ENCODE data around the gene USP32. TPM values are rescaled to one million over a fixed set of nuclear protein-coding genes. Genes with fewer than 3 reads are reported as not detected.
"Not testable (repeated sequence)": the region's sequence is repeated elsewhere in the genome, so short reads cannot be mapped to it uniquely, and the experiment has no call there.

USP32 gene
- total and polyA plus RNA-seq, 12 donors = 22.0 to 99.3 (median 54.4) TPM

- no peak for DNase-seq
- Histone ChIP-seq H3K9me3 (replicated peaks in 1 of 3) (no peaks in the 10 kb centered on the region), H3K27me3 (no peaks in the 10 kb centered on the region), H3K27ac (no peak overlapping the region), H3K36me3 (replicated peaks in 1 of 2) (peaks cover 0 to 2% of the 10 kb centered on the region in 2 donors), H3K4me1 (replicated peaks in 1 of 2) (peaks cover 3% of the 10 kb centered on the region in 2 donors), H3K4me3 (no peak overlapping the region)
- 85 to 92% (median 87%) methylated on average over 3 of the region's 3 CpGs for WGBS, 4 donors
- TF ChIP-seq POLR2A (IDR thresholded peaks at IDR 0.05) = no peak
- intact Hi-C loops (cut with DNase I) = loop anchor here (10.0 kb wide), 3 partner anchors 76 to 194 kb away; partner anchors contain the start of genes CHCT1 (in 1 of the 2) and USP32 (in 1 of the 2)
These were observed 161.6 kb downstream of the USP32 start for GRCh38 chr17:60230358-60230757.

- Histone ChIP-seq H3K4me1 (replicated peaks in 1 of 2) (peaks cover 3% of the 10 kb centered on the region in 2 donors), H3K9me3 (replicated peaks in 1 of 3) (no peaks in the 10 kb centered on the region), H3K36me3 (replicated peaks in 1 of 2) (peaks cover 0 to 13% of the 10 kb centered on the region in 2 donors), H3K27ac (no peak overlapping the region), H3K27me3 (no peaks in the 10 kb centered on the region), H3K4me3 (no peak overlapping the region)
- intact Hi-C loops (cut with DNase I) = loop anchor here in 1 of 2 donors (5.0 kb wide), 1 partner anchor 203 kb away; no protein-coding TSS in a partner anchor
- WGBS, 4 donors = 91 to 96% (median 93%) methylated on average over 3 of the region's 3 CpGs
- no peak for DNase-seq
- no peak for TF ChIP-seq POLR2A (IDR thresholded peaks at IDR 0.05)
- no peak for TF ChIP-seq CTCF (IDR thresholded peaks at IDR 0.05)
These were observed 162.6 kb downstream of the USP32 start for GRCh38 chr17:60229188-60229802.

DNA sequence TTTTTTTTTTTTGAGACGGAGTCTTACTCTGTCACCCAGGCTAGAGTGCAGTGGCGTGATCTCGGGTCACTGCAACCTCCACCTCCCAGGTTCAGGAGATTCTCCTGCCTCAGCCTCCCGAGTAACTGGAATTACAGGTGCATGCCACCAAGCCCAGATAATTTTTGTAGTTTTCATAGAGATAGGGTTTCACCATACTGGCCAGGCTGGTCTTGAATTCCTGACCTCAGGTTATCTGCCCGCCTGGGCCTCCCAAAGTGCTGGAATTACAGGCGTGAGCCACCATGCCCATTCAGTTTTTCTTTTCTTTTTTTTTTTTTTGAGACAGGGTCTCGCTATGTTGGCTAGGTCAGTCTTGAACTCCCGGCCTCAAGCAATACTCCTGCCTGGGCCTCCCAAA is 164.7 kb downstream of the USP32 start:
- H3K9me3 ChIP-seq (replicated peaks in 1 of 3); DNase-seq; H3K4me3 ChIP-seq; H3K4me1 ChIP-seq (replicated peaks in 1 of 2); H3K27ac ChIP-seq; H3K27me3 ChIP-seq: not testable (repeated sequence)
- WGBS, 4 donors = 95 to 99% (median 97%) methylated on average over 7 to 8 of the region's 8 CpGs
- peaks cover 0 to 22% of the 10 kb centered on the region in 2 donors for H3K36me3 ChIP-seq (replicated peaks in 1 of 2)
- intact Hi-C loops (cut with DNase I) = loop anchor here in 1 of 2 donors (5.0 kb wide), 1 partner anchor 205 kb away; no protein-coding TSS in a partner anchor

DNA sequence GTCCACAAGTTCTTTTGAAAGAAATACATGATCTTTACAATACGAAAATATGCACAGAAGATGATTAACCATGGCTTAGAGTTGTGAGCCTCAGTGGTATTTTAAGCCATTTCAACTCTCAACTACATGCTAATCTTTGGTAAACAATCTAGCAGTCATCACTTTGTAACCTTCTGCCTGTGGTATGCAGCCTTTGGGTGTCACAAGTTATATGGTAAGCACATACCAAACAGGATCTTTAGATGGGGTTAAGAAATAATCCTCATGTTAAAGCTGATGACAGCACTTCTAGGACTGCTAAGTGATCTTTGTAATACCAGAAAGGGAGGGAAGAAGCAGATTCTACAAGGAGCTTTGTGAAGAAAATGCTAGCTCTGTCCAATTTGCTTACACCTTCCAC is 167.9 kb downstream of the USP32 start:
- no peak overlapping the region for H3K4me3 ChIP-seq
- H3K27me3 ChIP-seq = no peaks in the 10 kb centered on the region
- no peak overlapping the region for H3K27ac ChIP-seq
- DNase-seq = no peak
- TF ChIP-seq CTCF (IDR thresholded peaks at IDR 0.05) (no peak), POLR2A (IDR thresholded peaks at IDR 0.05) (no peak)
- intact Hi-C loops (cut with DNase I) = no loop called here
- H3K9me3 ChIP-seq (replicated peaks in 1 of 3) = no peaks in the 10 kb centered on the region
- peaks cover 0 to 35% of the 10 kb centered on the region in 2 donors for H3K36me3 ChIP-seq (replicated peaks in 1 of 2)
- WGBS, 4 donors = 80 to 86% (median 84%) methylated on average over 1 of the region's 1 CpG
- H3K4me1 ChIP-seq (replicated peaks in 1 of 2) = no peaks in the 10 kb centered on the region

GRCh38 chr17:60223456-60223855 is 168.5 kb downstream of the USP32 start:
- no peak for TF ChIP-seq POLR2A (IDR thresholded peaks at IDR 0.05)
- no peak for TF ChIP-seq CTCF (IDR thresholded peaks at IDR 0.05)
- Histone ChIP-seq H3K4me3 (no peak overlapping the region), H3K27me3 (no peaks in the 10 kb centered on the region), H3K9me3 (replicated peaks in 1 of 3) (no peaks in the 10 kb centered on the region), H3K27ac (no peak overlapping the region), H3K36me3 (replicated peaks in 1 of 2) (peaks cover 0 to 35% of the 10 kb centered on the region in 2 donors), H3K4me1 (replicated peaks in 1 of 2) (no peaks in the 10 kb centered on the region)
- 81 to 91% (median 89%) methylated on average over 1 of the region's 1 CpG for WGBS, 4 donors
- intact Hi-C loops (cut with DNase I) = no loop called here
- DNase-seq = no peak

- WGBS, 4 donors = 74 to 100% (median 93%) methylated on average over 2 of the region's 2 CpGs
These were observed 173.2 kb downstream of the USP32 start for GRCh38 chr17:60218774-60219173.

GRCh38 chr17:60215895-60216294 is 176.0 kb downstream of the USP32 start:
- H3K27me3 ChIP-seq; H3K4me1 ChIP-seq (replicated peaks in 1 of 2); H3K27ac ChIP-seq; H3K4me3 ChIP-seq; intact Hi-C loops (cut with DNase I); H3K36me3 ChIP-seq (replicated peaks in 1 of 2); DNase-seq; H3K9me3 ChIP-seq (replicated peaks in 1 of 3): not testable (repeated sequence)
- WGBS, 4 donors = 20% methylated on average over 1 of the region's 2 CpGs; no CpG with 5 or more reads in 3 of the 4 donors

More at GRCh38 chr17:60218774-60219173, 173.2 kb downstream of the USP32 start:
- intact Hi-C loops (cut with DNase I); H3K4me3 ChIP-seq; H3K9me3 ChIP-seq (replicated peaks in 1 of 3); H3K27ac ChIP-seq; DNase-seq; H3K27me3 ChIP-seq; H3K4me1 ChIP-seq (replicated peaks in 1 of 2): not testable (repeated sequence)
- peaks cover 0 to 17% of the 10 kb centered on the region in 2 donors for H3K36me3 ChIP-seq (replicated peaks in 1 of 2)

DNA sequence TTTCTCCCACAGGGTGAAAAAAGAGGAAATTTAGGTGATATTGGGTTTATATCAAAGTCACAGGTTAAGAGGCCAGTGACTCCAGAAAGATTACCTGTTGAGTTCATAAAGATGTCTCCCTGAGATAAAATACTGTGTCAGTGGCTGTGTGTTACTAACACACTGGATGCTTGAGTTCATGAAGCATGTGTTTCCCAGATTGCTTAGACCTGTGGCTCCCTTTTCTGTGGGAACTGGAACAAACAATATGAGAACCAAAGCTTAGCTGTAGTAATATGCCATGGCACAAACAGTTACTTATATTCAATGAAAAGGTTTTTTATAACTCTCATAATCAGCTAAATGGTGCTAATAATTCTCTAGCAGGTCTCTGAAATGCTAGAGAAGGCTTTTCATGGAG is 180.7 kb downstream of the USP32 start:
- H3K36me3 ChIP-seq (replicated peaks in 1 of 2); H3K27ac ChIP-seq: not testable (repeated sequence)

More for the DNA sequence above, 180.7 kb downstream of the USP32 start:
- H3K9me3 ChIP-seq (replicated peaks in 1 of 3); DNase-seq; H3K4me1 ChIP-seq (replicated peaks in 1 of 2); H3K4me3 ChIP-seq; H3K27me3 ChIP-seq; intact Hi-C loops (cut with DNase I): not testable (repeated sequence)
